ENCODE measurements around the gene DAZL. TPM values are rescaled to one million over a fixed set of nuclear protein-coding genes. Genes with fewer than 3 reads are reported as not detected.

The DAZL gene
- total and polyA plus RNA-seq, 2 experiments from 2014 or later = 0.04 TPM; not detected in 1

DNA sequence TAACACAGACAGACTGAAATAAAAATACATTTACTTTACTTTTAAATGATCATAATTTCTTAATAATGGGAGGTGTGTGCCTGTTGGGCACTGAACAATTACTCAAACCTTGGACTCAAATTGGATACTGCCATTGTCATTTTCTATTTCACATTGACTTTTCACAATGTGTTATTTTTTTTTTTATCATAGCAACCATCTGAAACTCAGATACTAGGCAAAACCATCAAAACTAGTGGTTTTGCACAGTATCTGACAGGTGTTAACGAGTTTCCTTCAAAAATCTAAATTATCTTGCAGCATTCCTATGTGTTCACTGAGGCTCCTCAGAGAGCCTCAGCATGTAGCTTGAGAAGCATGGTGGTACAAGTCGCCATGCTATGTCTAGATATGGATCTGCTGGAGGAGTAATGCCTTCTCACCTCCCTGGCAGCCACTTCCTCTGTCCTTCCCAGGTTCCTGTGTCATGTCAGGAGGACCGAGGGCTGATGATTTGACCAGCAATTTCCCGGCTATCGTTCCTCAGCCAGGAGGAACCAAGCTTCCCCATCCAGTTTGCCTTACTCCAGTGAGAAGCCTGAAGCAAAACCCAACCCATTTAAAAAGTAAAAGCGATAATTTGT lies 61.9 kb downstream of the DAZL start:
- no peaks in the 10 kb centered on the region for H3K27me3 ChIP-seq
- TF ChIP-seq, protein P1, sequence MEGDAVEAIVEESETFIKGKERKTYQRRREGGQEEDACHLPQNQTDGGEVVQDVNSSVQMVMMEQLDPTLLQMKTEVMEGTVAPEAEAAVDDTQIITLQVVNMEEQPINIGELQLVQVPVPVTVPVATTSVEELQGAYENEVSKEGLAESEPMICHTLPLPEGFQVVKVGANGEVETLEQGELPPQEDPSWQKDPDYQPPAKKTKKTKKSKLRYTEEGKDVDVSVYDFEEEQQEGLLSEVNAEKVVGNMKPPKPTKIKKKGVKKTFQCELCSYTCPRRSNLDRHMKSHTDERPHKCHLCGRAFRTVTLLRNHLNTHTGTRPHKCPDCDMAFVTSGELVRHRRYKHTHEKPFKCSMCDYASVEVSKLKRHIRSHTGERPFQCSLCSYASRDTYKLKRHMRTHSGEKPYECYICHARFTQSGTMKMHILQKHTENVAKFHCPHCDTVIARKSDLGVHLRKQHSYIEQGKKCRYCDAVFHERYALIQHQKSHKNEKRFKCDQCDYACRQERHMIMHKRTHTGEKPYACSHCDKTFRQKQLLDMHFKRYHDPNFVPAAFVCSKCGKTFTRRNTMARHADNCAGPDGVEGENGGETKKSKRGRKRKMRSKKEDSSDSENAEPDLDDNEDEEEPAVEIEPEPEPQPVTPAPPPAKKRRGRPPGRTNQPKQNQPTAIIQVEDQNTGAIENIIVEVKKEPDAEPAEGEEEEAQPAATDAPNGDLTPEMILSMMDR (IDR thresholded peaks at IDR 0.05; ENCODE audit: low read depth, low read length) = no peak
- no peak for DNase-seq (ENCODE audit: low read depth in 1 of 2, low spot score in 1 of 2)
- no peak overlapping the region for H3K27ac ChIP-seq
- H3K4me3 ChIP-seq = no peak overlapping the region
- no peaks in the 10 kb centered on the region for H3K36me3 ChIP-seq
- H3K9me3 ChIP-seq (ENCODE audit: low read depth) = no peaks in the 10 kb centered on the region
- H3K4me1 ChIP-seq (ENCODE audit: low read depth) = no peaks in the 10 kb centered on the region

DNA sequence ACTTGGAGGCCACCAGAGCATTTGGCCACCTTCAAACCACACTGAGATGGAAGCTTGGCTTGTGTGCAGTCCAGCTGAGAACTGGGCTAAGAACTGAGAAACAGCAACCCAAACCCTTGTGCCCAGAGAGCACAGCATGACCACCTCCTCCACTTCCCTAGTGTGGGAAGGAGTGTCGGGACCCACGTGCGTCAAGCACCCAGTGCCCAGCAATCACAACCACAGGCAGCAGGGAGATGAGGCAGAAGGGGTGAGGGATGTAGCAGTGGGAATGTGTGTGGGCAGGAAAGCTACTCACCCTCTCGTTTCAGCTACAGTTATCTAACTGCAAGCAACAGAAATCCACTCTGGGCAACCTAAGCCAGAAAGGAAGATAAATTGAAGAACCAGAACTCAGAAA lies 66.7 kb downstream of the DAZL start:
- TF ChIP-seq, protein P1 (IDR thresholded peaks at IDR 0.05; ENCODE audit: low read depth, low read length) = no peak
- no peak for DNase-seq (ENCODE audit: low read depth in 1 of 2, low spot score in 1 of 2)
- Histone ChIP-seq H3K9me3 (ENCODE audit: low read depth) (no peaks in the 10 kb centered on the region), H3K27me3 (no peaks in the 10 kb centered on the region), H3K4me1 (ENCODE audit: low read depth) (peaks cover 4% of the 10 kb centered on the region), H3K36me3 (no peaks in the 10 kb centered on the region), H3K27ac (no peak overlapping the region), H3K4me3 (no peak overlapping the region)

DNA sequence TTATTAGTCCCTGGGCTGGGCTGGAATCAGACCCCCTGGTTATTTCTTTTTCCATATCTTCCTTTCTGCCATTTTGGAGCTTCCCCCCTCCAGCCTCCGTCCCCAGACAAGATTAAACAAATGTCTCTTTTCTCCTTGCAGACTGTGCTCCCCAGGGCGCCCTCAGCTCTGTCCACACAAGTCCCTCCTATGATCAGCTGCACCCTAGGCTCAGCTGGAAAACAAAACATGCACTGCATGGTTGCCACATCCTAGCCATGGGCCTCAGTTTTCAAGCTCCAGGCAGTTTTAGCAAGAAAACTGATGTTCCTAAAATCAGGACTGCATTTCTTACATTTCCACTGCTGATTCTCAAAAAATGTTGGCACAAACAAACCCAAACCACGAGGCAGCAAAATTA lies 68.2 kb downstream of the DAZL start:
- TF ChIP-seq, protein P1 (IDR thresholded peaks at IDR 0.05; ENCODE audit: low read depth, low read length) = no peak
- Histone ChIP-seq H3K36me3 (no peaks in the 10 kb centered on the region), H3K27me3 (no peaks in the 10 kb centered on the region), H3K27ac (no peak overlapping the region), H3K4me3 (no peak overlapping the region), H3K9me3 (ENCODE audit: low read depth) (no peaks in the 10 kb centered on the region), H3K4me1 (ENCODE audit: low read depth) (peaks cover 10% of the 10 kb centered on the region)
- no peak for DNase-seq (ENCODE audit: low read depth in 1 of 2, low spot score in 1 of 2)

Other genes with a start within 250 kb of the DAZL start
- gene RFTN1, start 91.7 kb downstream of the DAZL start, total RNA-seq = 42.4 and 50.8 TPM in 2 replicates
- 30.6 and 46.1 TPM in 2 replicates for gene RFTN1, start 91.7 kb downstream of the DAZL start, polyA plus RNA-seq

Data from cardiac muscle cell (in vitro differentiated cells and primary cell).